HL-60/S4 treated with retinoic acid at 250 ng/mL for 4 days and 3 days (cell line): ENCODE data around the gene HADHB.

Source experiments
- in situ Hi-C: fragments of 300-500 bp; cut with MboI; formaldehyde crosslinking; loops from 2 replicates; pipeline ENCODE4 v1.7.0; 2022; ENCODE audit warnings: low sequenced_read_pairs

The HADHB gene

GRCh38 chr2:26244309-26245230 is at the start of gene HADHB, which contains the start of gene HADHA:
HADHB (plus strand) TSS chr2:26244939; CDS start chr2:26254255, 9,316 bp downstream.
HADHA (minus strand) TSS chr2:26244632; CDS start chr2:26244596, 36 bp downstream.
- in situ Hi-C loops, result loop anchor here (25.0 kb wide), 1 partner anchor 218 kb away; no protein-coding TSS in a partner anchor

DNA sequence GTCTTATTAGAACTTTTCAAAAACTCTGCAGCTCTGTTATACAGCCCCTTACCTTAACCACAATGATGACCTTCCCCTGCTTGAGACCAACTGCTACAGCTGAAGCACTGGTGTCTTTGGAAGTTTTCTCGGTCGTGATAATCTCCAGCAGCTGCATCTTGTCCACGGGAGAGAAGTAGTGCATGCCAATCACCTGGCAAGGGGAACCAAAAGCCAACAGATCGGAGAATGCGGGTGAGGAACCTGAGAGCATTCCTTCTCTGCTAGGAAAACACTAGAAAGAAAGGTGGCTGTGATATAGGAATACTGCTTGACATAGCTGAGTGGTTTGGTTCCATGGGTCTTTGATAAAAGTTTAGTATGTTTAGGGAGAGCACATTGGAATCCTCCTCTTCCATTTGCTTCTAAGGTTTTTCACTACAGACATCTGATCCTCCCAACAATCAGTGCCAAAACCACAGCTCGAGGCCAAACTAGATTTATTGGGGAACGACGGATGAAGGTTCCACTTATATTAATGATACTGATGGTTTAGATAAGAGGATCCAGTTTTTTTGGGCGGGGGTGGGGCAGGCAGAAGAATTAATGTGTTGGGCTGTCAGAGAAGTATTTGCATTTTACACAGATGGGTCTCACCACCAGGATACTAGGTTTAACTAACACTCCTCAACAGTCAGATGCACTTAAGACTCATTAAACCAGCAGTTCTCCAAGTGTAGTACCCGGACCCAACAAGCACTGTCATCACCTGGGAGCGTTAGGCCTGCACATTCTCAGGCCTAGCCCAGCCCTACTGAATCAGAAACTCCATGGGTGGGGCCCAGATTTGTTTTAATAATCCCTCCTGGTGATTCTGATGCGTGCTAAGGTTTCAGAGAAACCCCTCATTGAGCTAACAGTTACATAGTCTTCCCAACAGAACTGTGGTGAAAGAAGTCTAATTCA is 49.4 kb upstream of the HADHB start:
- in situ Hi-C loops, result no loop called here

GRCh38 chr2:26196683-26197418 is 47.9 kb upstream of the HADHB start:
- in situ Hi-C loops, result no loop called here

GRCh38 chr2:26197516-26197915 is 47.2 kb upstream of the HADHB start:
- in situ Hi-C loops, result no loop called here

GRCh38 chr2:26202981-26203490 is 41.7 kb upstream of the HADHB start:
- in situ Hi-C loops, result no loop called here

DNA sequence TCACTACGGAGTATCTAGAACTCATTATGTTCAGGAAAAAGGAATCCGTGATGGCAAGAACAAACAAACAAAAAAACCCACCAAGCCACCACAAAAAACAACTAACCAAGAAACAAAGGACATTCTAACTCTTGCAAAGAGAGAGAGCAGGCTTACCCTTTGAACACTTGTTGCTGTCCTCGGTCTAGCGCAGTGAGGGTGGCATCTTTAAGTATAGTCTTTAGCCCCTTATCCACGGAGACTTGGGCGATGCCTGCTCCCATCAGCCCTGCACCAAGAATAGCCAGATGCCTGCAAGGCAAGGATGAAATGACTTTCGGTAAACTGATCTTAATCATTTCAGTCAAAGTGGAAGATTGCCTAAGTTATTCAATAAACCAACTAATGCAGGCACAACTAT is 40.8 kb upstream of the HADHB start:
- in situ Hi-C loops, result no loop called here

- in situ Hi-C loops, result no loop called here
These were observed 32.7 kb upstream of the HADHB start for GRCh38 chr2:26212011-26212410.

DNA sequence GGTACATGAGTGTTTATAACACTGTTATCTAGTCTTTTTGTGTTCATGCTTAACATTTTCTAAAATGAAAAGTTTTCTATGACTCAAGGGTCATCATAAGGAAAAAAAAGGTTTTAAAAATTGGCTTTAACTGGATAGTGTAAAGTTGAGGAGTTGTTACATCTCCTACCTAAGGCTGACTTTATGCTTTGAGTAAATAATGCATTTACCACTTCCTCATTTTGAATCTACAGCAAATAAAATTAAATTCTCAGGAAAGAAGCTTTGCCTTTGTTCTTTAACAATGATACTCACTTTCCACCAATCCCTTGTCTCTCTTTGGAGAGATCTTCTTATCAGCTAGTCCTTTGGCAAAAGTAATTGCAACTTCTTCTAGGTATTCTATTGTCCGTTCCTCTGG is 30.0 kb upstream of the HADHB start:
- in situ Hi-C loops, result no loop called here

- in situ Hi-C loops, result no loop called here
These were observed 28.9 kb upstream of the HADHB start for GRCh38 chr2:26215833-26216232.

GRCh38 chr2:26216587-26216986 is 28.2 kb upstream of the HADHB start:
- in situ Hi-C loops, result no loop called here

DNA sequence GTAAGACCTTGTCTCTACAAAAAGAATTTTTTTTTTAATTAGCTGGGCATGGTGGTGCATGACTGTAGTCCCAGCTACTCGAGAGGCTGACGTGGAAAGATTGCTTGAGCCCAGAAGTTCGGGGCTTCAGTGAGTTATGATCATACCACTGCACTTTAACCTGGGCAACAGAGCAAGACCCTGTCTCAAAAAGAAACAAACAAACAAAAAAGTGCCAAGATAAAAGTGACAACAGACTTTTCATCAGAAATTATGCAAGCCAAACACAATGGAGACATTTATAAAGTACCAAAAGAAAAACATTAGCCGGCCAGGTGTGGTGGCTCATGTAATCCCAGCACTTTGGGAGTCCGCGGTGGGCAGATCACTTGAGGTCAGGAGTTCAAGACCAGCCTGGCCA is 27.0 kb upstream of the HADHB start:
- in situ Hi-C loops, result no loop called here

DNA sequence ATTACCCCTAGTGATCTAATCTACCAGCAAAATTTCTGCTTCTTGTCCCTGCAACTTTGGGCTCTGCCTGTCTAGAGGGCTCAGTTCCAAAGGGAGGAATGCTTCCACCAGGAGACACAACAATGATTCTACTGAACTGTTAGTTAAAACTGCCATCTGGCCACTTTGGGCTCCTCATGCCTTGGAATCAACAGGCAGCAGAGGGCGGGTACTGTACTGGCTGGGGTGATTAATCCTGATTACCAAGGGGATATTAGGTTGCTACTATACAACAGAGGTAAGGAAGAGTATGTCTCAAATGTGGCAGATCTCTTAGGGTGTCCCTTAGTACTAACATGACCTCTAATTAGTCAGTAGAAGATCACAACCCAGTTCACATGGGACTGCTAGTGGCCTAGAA is 21.7 kb upstream of the HADHB start:
- in situ Hi-C loops, result no loop called here

GRCh38 chr2:26224095-26224494 is 20.6 kb upstream of the HADHB start:
- in situ Hi-C loops, result no loop called here

DNA sequence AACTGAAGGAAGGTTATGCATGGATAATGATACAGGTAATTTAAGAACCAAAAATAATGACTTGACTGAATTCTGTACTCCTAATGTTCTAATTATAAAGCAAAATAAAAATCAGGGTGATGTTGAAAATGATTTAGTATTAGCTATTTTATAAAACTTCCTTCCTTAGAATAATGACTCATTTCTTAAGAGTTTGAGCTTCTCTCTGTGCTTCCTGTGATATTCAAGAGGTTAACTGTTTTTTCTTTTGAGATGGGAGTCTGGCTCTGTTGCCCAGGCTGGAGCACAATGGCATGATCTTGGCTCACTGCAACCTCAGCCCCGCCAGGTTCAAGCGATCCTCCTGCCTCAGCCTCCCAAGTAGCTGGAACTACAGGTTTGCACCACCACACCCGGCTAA is 15.1 kb upstream of the HADHB start:
- in situ Hi-C loops, result loop anchor here (25.0 kb wide), 1 partner anchor 233 kb away; no protein-coding TSS in a partner anchor

- in situ Hi-C loops, result loop anchor here (25.0 kb wide), 1 partner anchor 231 kb away; no protein-coding TSS in a partner anchor
These were observed 13.9 kb upstream of the HADHB start for GRCh38 chr2:26230806-26231205.

- in situ Hi-C loops, result loop anchor here (25.0 kb wide), 1 partner anchor 227 kb away; no protein-coding TSS in a partner anchor
These were observed 9.7 kb upstream of the HADHB start for GRCh38 chr2:26235089-26235488.

DNA sequence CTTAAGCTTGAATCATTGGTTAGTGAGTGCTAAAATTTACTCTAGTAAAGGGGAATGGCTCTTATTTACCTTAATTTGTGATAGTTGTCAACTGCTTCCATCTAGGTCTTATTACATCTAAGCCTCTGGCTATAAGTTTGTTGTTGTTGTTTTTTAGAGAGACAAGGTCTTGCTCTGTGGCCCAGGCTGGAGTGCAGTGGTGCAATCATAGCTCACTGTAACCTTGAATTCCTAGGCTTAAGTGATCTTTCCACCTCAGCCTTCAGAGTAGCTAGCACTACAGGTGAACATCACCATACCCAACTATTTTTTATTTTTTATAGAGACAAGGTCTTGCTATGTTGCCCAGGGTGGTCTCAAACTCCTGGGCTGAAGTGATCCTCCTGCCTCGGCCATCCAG is 6.9 kb upstream of the HADHB start:
- in situ Hi-C loops, result loop anchor here (25.0 kb wide), 1 partner anchor 224 kb away; no protein-coding TSS in a partner anchor

DNA sequence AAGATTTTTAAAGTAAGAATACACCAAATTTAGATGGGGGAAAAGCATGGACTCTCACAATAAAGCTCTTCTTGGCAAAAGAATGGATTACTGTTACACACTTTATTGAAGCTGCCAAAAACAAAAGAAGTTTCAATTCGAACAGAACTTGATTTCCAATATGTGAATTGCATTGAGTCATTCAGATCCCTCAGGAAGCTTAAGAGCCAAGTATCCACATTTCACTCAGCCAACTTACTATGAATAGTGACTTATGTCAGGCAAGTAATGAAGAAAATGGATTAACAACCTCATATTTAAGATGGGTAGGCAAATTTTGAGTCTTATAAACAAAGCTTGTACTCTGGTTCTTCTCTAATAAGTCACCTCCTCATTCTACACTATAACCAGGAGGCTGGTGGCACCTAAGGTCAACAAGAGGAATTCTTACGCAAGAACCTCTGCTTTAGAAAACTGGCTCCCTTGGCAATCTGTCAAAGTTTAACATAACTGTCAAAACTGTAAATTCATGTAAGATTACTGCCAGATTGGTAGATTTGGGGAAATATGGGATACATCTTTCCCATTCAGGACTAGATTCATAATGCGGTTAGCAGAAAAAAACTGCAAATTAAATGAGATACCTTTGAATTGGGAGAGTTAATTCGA is 6.3 kb upstream of the HADHB start:
- in situ Hi-C loops, result loop anchor here (25.0 kb wide), 1 partner anchor 224 kb away; no protein-coding TSS in a partner anchor

- in situ Hi-C loops, result loop anchor here (25.0 kb wide), 1 partner anchor 220 kb away; no protein-coding TSS in a partner anchor
These were observed 2.8 kb upstream of the HADHB start for GRCh38 chr2:26241928-26242436.
